HCT116 (cell line): Measurements from ENCODE around the gene BRMS1L. TPM values are rescaled to one million over a fixed set of nuclear protein-coding genes. Genes with fewer than 3 reads are reported as not detected.
"Not testable (repeated sequence)": the region's sequence is repeated elsewhere in the genome, so short reads cannot be mapped to it uniquely, and the experiment has no call there.

Source experiments
- ATAC-seq: fragments of 200-7000 bp; cut with Tn5 transposase; 2 replicates; pipeline ENCODE4 v1.9.1; 2020; ENCODE audit warnings: mild to moderate bottlenecking, moderate library complexity
- BruUV-seq: library from RNA; stranded (reverse); fragments of 400-500 nt; replicated peaks from 2 replicates; lab custom pipeline; 2021; lab: Mats Ljungman, UMichigan
- CTCF ChIA-PET: fragments of 300-600 bp; sonication (Branson Sonifier 250); formaldehyde crosslinking; loops from one replicate; lab custom pipeline; 2021; ENCODE audit warnings: antibody characterized with exemption; lab: Charles Lee
- POLR2A ChIA-PET: fragments of 300-600, 350-600 bp; sonication (Branson Sonifier 250); formaldehyde crosslinking; loops from one replicate; lab custom pipeline; 2021; ENCODE audit warnings: antibody characterized with exemption; lab: Charles Lee
- RAD21 ChIA-PET, 2 experiments: fragments of 300-600 bp; sonication (Branson Sonifier 250); formaldehyde crosslinking; loops; one replicate each; lab custom pipeline; 2023; ENCODE audit warnings: low total read pairs in 2 of 2; ENCODE audit not compliant: uncharacterized antibody in 2 of 2, unreplicated experiment in 2 of 2, low non-redundant PET in 1 of 2; lab: Charles Lee
- DNase-seq: peaks from one replicate; pipeline ENCODE4 v3.0.0-alpha.2; 2010; ENCODE audit warnings: low read depth, low spot score
- H2AFZ ChIP-seq: fragments of 200-600 bp; shearing (Covaris generic), sonication (generic); 2 replicates; pipeline ENCODE4 v1.6.1; 2017; ENCODE audit warnings: low read depth, mixed run types, mixed read lengths, antibody characterized with exemption, low read length; ENCODE audit not compliant: poor library complexity, severe bottlenecking
- H3K27ac ChIP-seq: 2 replicates; pipeline ENCODE4 v1.5.1; 2012; ENCODE audit warnings: low read depth, low read length
- H3K27me3 ChIP-seq: fragments of 200-600 bp; sonication (generic); 2 replicates; pipeline ENCODE4 v1.6.1; 2016; ENCODE audit warnings: mixed run types, low read length, mixed read lengths; ENCODE audit not compliant: insufficient read depth
- H3K36me3 ChIP-seq, 2 experiments: fragments of 200-500 bp in 1 of 2; fragments of 200-600 bp in 1 of 2; sonication (Bioruptor generic) in 1 of 2; sonication (generic) in 1 of 2; 2 replicates each; pipeline versions ENCODE4 v1.5.1 to v1.6.1; 2014 to 2016; ENCODE audit warnings: low read length in 2 of 2, inconsistent platforms in 1 of 2, mixed read lengths in 1 of 2, mixed run types in 1 of 2; ENCODE audit not compliant: insufficient read depth in 2 of 2, control insufficient read depth in 1 of 2
- H3K4me1 ChIP-seq, 2 experiments: fragments of 200-600 bp in 1 of 2; sonication (generic) in 1 of 2; 2 replicates each; pipeline versions ENCODE4 v1.5.1 to v1.6.1; 2012 to 2017; ENCODE audit warnings: low read length in 2 of 2, inconsistent platforms in 1 of 2, mild to moderate bottlenecking in 1 of 2, mixed read lengths in 1 of 2, mixed run types in 1 of 2, moderate library complexity in 1 of 2; ENCODE audit not compliant: insufficient read depth in 2 of 2, control insufficient read depth in 1 of 2
- H3K4me2 ChIP-seq: fragments of 200-600 bp; sonication (generic); 2 replicates; pipeline ENCODE4 v1.6.1; 2017; ENCODE audit warnings: mixed run types, low read length, mixed read lengths
- H3K4me3 ChIP-seq, 2 experiments: fragments of 200-600 bp in 1 of 2; sonication (generic) in 1 of 2; replicated peaks in 1 of 2; 2 replicates each; pipeline ENCODE4 v1.5.1; 2011 to 2016; ENCODE audit warnings: low read length in 2 of 2, control low read depth in 1 of 2, low read depth in 1 of 2, mild to moderate bottlenecking in 1 of 2, mixed read lengths in 1 of 2, mixed run types in 1 of 2
- H3K79me2 ChIP-seq: fragments of 200-600 bp; sonication (generic); 2 replicates; pipeline ENCODE4 v1.6.1; 2017; ENCODE audit warnings: mild to moderate bottlenecking, mixed run types, low read length, moderate library complexity, mixed read lengths; ENCODE audit not compliant: insufficient read depth
- H3K9ac ChIP-seq: fragments of 200-600 bp; sonication (generic); 2 replicates; pipeline ENCODE4 v1.6.1; 2016; ENCODE audit warnings: low read length, mixed read lengths
- H3K9me2 ChIP-seq: fragments of 200-600 bp; sonication (generic), shearing (Covaris generic); 2 replicates; pipeline ENCODE4 v1.6.1; 2017; ENCODE audit warnings: mixed run types, mild to moderate bottlenecking, moderate library complexity; ENCODE audit not compliant: insufficient read depth
- H3K9me3 ChIP-seq, 2 experiments: fragments of 200-500 bp in 1 of 2; fragments of 200-600 bp in 1 of 2; sonication (Bioruptor generic) in 1 of 2; sonication (generic) in 1 of 2; 2 replicates each; pipeline ENCODE4 v1.6.1; 2014 to 2017; ENCODE audit warnings: low read length in 2 of 2, mixed read lengths in 2 of 2, inconsistent platforms in 1 of 2, low read depth in 1 of 2, mild to moderate bottlenecking in 1 of 2, mixed run types in 1 of 2, moderate library complexity in 1 of 2; ENCODE audit not compliant: control insufficient read depth in 1 of 2, insufficient read depth in 1 of 2
- H4K20me1 ChIP-seq: fragments of 200-600 bp; sonication (generic), shearing (Covaris generic); 2 replicates; pipeline ENCODE4 v1.6.1; 2017; ENCODE audit warnings: mixed run types, mild to moderate bottlenecking, moderate library complexity; ENCODE audit not compliant: insufficient read depth
- CBX3 ChIP-seq: IDR thresholded peaks from 2 replicates; pipeline ENCODE4 v1.6.1; 2012; ENCODE audit warnings: low read depth
- CTCF ChIP-seq, 3 experiments: fragments of 200-600 bp in 1 of 3; sonication (generic) in 1 of 3; IDR thresholded peaks in 2 of 3; conservative IDR thresholded peaks in 1 of 3; 2 replicates each; pipeline ENCODE4 v1.5.1; 2012 to 2017; ENCODE audit warnings: low read depth in 2 of 3, low read length in 2 of 3, antibody characterized with exemption in 1 of 3, borderline replicate concordance in 1 of 3, control low read depth in 1 of 3, mild to moderate bottlenecking in 1 of 3, mixed read lengths in 1 of 3, mixed run types in 1 of 3, moderate library complexity in 1 of 3; ENCODE audit not compliant: insufficient read depth in 1 of 3
- JUND ChIP-seq: IDR thresholded peaks from 2 replicates; pipeline ENCODE4 v1.6.1; 2012
- POLR2A ChIP-seq: IDR thresholded peaks from 2 replicates; pipeline ENCODE4 v1.7.0; 2011; ENCODE audit warnings: borderline replicate concordance; ENCODE audit not compliant: insufficient read depth, insufficient read length; ENCODE audit errors: extremely low read depth
- POLR2AphosphoS5 ChIP-seq: IDR thresholded peaks from 2 replicates; pipeline ENCODE4 v1.6.1; 2011; ENCODE audit warnings: mild to moderate bottlenecking, low read depth, low read length, moderate library complexity
- SIN3A ChIP-seq: IDR thresholded peaks from 2 replicates; pipeline ENCODE4 v1.6.1; 2012; ENCODE audit warnings: low read depth
- SP1 ChIP-seq: IDR thresholded peaks from 2 replicates; pipeline ENCODE4 v1.6.1; 2012; ENCODE audit warnings: low read depth
- YY1 ChIP-seq: IDR thresholded peaks from 2 replicates; pipeline ENCODE4 v1.6.1; 2011; ENCODE audit warnings: low read length, low read depth, moderate library complexity, mild to moderate bottlenecking; ENCODE audit not compliant: insufficient replicate concordance; ENCODE audit errors: extremely low read depth
- ZFX ChIP-seq: fragments of 450-650 bp; IDR thresholded peaks from 2 replicates; pipeline ENCODE4 v1.6.1; 2017
- intact Hi-C: fragments of 100-400 bp; cut with micrococcal nuclease; formaldehyde crosslinking; loops from 2 replicates; pipeline ENCODE4 v1.10.0; 2022
- total RNA-seq: library from RNA; stranded (reverse); gene quantifications from one replicate; pipeline ENCODE4 v1.2.1, GENCODE V29; 2021; ENCODE audit not compliant: unreplicated experiment

Gene BRMS1L
- total RNA-seq, 1 experiment from 2014 or later: 6.2 TPM

- peak; percentile 95 for ATAC-seq
- Histone ChIP-seq H3K4me3 (peak within 1 kb of the TSS; percentile 81 to 82), H3K79me2 (peaks cover 34% of the 10 kb centered on the region), H3K27ac (peak within 1 kb of the TSS; percentile 89), H2AFZ (peak within 1 kb of the TSS; percentile 94), H3K4me2 (peak within 1 kb of the TSS; percentile 93), H3K9ac (peak within 1 kb of the TSS; percentile 73)
- H3K27me3 ChIP-seq, H3K4me1 ChIP-seq, H3K9me2 ChIP-seq, intact Hi-C loops, H3K36me3 ChIP-seq, BruUV-seq, H4K20me1 ChIP-seq, H3K9me3 ChIP-seq: not testable (repeated sequence)
- CTCF ChIA-PET: interaction anchor here (1.5 to 1.6 kb wide), 2 partner anchors 9 to 17 kb away, joined by 7 to 8 read pairs; partner anchors contain the start of gene BRMS1L
- TF ChIP-seq POLR2AphosphoS5 (peak; percentile 85), ZFX (peak; percentile 88), CBX3 (peak; percentile 62; the same call in 1 of the 2 replicates), CTCF (IDR thresholded peaks at IDR 0.05 in 2 of 3, conservative IDR thresholded peaks at IDR 0.05 in 1 of 3; ENCODE audit: borderline replicate concordance in 1 of 3, insufficient read depth in 1 of 3, low read depth in 2 of 3, low read length in 2 of 3) (peak in 2 of 3 experiments; percentile 27 to 45; a peak in 4 of 6 replicates), YY1 (peak; percentile 49), JUND (peak; percentile 15; the same call in 1 of the 2 replicates), SP1 (peak; percentile 45), SIN3A (peak; percentile 53; the same call in 1 of the 2 replicates), POLR2A (peak; percentile 73)
- DNase-seq: peak; percentile 97
- RAD21 ChIA-PET: interaction anchor here in 1 of 2 experiments (1.0 kb wide), 1 partner anchor 121 kb away, joined by 4 read pairs; no protein-coding TSS in a partner anchor
- POLR2A ChIA-PET: interaction anchor here (1.1 to 3.0 kb wide), 2 partner anchors 9 to 18 kb away, joined by 6 to 10 read pairs; partner anchors contain the start of gene BRMS1L
Observed at GRCh38 chr14:35808638-35809563, 17.2 kb upstream of the BRMS1L start, which contains the start of gene RALGAPA1. TSS of gene RALGAPA1 (minus strand) at chr14:35809295. CDS start at chr14:35808835, 460 bp downstream.
